GM18508 (cell line): Measurements from ENCODE around the gene RNF166.

Source experiments
- ATAC-seq: cut with Tn5 transposase; IDR thresholded peaks from one replicate; pipeline ENCODE4 v1.9.1; 2021; ENCODE audit warnings: moderate number of reproducible peaks; ENCODE audit not compliant: insufficient read depth, unreplicated experiment

The RNF166 gene

DNA sequence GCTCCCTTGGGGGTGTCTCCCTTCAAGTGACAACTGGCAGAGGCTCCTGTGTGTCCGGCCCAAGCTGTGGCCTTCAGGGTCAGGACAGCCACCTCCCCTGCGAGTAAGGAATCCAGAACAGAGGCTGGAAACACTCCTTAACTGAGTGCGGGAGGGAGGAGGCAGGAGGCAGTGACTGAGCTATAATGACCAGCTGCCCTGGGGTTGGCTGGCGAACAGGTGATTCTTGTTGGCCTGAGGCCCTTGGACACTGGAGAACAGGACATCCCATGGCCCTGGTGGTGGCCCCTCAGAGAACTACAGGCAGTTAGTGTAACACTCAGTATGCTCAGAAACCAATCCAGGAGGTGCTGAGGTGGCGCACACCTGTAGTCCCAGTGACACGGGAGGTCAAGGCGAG is 10.5 kb downstream of the RNF166 start:
- ATAC-seq: no peak

GRCh38 chr16:88695218-88695617 is 11.0 kb downstream of the RNF166 start:
- ATAC-seq: no peak

DNA sequence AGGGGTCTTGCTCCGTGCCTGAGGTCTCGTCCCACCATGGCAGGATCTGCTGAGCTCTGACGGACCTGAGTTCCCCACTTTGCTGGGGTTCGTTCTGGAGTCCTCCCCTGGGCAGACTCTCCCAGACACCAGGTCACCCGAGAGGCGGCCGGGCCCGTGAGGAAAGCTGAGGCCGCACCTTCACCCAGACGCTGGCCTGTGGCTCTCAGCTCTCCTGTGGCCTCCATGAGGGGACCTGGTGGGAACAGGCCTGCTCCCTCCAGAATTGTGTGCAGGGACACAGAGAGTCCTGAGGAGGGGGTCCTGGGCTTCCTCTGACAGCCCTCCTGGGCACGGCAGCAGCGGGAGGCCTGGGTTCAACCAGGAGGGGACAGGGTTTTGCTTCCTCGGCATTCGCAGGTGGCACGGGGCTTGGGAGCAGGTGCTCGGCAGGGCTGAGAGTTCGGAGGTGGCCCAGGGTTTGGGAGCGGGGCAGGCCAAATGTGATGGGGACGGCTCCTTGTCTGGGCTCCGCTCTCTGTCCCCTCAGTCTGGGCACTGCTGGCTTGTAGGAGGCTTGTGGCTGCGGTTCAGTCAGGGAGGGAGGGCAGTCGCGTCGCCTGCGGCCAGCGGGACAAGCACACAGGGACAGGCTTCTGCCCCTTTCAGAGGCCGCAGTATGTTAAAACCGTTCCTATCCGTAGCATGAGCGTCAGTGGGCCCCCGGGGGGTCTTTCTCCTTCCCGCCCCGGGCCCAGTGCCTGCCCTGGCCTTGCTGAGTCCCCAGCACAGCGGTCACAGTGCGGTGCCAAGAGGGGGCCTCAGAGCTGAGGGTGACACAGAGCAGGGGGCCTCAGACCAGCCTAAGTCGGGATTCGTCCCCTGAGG is 11.8 kb downstream of the RNF166 start:
- ATAC-seq: no peak

DNA sequence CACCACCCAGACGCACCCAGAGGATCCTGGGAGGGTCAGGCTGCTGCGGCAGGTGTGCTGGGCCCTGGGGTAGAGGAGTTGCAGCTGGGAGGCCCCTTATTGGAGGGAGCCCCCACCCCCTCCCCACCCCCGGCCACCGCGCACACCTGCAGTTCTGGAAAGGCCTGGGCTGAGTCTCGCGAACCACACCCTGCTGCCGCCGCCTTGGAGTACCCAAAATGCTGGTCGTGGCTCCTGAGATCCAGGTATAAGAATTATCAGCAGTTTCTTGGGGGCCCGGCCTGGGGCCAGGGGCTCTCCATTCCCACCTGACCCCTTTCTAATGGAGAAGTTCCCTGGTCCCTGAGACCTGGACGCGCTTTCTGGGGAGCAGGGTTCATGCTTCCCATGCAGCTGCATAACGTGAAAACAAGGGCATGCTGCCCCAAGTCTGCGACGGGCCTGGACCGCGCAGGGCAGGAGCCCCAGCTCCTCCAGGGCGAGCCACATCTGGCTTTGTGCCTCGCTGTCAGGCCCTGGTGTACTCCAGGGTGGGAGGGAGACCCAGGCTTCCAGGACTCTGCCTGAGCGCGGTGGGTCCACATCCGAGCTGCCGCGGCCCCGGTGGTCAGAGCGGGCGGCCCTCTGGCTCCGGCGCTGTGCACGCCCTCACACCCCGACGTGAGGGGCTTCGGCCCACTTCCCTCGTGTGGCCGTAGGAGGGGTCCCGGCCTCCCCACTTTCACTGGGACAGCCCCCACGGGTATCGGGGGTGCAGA is 12.6 kb downstream of the RNF166 start:
- no peak for ATAC-seq

DNA sequence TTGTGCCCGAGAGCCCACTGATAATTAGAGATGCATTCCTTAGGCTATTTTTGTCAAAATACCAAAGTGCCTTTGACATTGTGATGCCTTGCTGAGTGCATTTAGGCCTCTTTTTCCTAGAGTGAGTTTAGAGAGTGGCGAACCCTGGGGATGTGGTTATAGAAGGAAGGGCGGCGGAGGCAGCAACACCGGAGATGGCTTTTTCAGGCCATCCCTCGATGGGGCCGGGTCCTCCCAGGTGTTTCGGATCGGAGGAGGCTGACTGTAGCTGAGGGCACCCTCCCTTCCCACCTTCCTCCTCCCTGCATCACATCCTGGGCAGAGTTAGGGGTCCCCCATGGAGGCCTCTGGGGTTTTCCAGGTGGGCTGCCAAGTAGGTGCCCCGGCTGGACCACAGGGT is 13.3 kb downstream of the RNF166 start:
- no peak for ATAC-seq

DNA sequence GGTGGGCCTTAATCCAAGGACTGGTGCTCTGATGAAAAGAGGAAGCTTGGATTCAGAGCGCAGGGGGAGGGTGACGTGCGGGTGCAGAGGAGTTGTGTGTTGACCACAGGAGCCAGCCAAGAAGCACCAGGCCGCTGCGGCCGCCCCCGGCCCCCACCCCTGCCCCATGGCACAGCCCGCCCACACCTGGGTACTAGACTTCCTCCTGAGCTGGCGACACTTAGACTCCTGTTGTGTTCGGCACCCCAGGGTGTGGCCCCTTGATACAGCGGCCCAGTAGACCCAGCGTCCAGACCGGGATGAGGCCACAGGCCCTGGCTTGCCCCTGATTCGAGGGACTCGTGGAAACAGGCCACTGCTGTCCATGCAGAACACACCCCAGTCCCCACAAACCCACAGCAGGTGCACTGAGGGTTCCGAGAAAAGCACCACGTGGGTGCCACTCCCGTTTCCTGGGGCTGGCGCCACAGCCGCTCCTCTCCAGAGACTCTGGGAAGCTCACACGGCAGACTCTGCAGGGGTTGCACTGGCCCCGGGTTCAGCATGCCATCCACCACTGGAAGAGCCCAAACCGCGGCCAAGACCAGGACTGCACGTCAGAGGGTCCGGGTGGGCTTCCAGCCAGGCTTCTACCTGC is 14.2 kb downstream of the RNF166 start:
- no peak for ATAC-seq

- no peak for ATAC-seq
These were observed 14.9 kb downstream of the RNF166 start for GRCh38 chr16:88691129-88691813.

- ATAC-seq: no peak
These were observed 15.7 kb downstream of the RNF166 start for GRCh38 chr16:88690341-88691128.

DNA sequence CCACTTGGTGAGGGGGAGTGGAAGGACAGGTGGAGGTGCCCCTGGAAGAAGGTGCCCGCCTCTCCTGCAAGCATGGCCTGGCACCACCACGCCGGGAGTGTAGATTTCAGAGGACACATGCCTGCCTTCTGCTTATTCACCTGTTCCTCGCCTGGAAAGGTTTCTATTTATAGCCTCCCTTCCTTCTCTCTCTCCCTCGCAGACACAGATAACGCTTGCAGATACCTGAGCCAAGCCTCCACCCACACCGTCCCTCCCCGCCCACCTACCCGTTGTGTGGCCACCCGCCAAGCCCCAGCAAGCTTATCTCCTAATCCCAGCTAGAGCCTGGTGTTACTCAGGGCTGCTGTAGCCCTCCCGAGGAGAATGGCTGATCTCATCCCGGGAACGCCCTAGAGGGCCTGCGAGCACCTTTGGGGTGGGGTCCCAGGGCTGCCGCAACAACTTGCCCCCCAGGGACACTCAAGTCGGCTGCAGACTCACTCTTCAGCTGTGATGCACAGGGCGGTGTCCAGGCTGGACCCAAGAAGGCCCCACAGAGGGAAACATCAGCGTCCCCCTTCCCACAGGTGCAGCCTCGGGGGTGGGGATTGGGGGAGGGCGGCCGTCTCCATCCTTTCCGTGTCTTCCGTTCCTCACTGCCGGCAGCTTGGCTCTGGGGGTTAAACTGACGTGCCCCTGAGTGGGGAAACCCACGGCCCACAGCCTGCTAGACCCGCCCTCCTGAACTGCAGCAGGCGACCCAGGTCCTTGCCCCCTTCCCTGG is 18.0 kb downstream of the RNF166 start:
- ATAC-seq: no peak

GRCh38 chr16:88687676-88688012 is 18.6 kb downstream of the RNF166 start:
- ATAC-seq: no peak

DNA sequence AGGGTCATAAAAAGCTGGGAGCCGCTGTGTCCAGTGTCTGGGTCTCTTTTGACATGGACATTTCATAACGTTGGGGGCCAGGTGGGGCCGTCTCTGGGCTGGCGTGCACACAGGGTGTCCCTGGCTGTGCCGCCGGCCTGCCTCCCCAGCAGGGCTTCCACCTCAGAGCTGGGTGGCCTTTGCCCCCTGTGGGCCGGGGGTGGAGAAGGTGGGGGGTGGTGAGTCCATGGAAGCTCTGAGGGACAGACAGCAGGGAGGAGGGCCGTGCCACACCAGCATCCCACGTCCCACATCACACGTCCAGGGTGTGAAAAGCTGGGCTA is 19.0 kb downstream of the RNF166 start:
- no peak for ATAC-seq

GRCh38 chr16:88686439-88687253 is 19.6 kb downstream of the RNF166 start, which contains the start of gene SNAI3:
TSS of gene SNAI3 (minus strand) at chr16:88686507. CDS start at chr16:88686406, 101 bp downstream.
- ATAC-seq: no peak

GRCh38 chr16:88686062-88686438 is 20.2 kb downstream of the RNF166 start:
- no peak for ATAC-seq

GRCh38 chr16:88685156-88686061 is 20.8 kb downstream of the RNF166 start:
- no peak for ATAC-seq

DNA sequence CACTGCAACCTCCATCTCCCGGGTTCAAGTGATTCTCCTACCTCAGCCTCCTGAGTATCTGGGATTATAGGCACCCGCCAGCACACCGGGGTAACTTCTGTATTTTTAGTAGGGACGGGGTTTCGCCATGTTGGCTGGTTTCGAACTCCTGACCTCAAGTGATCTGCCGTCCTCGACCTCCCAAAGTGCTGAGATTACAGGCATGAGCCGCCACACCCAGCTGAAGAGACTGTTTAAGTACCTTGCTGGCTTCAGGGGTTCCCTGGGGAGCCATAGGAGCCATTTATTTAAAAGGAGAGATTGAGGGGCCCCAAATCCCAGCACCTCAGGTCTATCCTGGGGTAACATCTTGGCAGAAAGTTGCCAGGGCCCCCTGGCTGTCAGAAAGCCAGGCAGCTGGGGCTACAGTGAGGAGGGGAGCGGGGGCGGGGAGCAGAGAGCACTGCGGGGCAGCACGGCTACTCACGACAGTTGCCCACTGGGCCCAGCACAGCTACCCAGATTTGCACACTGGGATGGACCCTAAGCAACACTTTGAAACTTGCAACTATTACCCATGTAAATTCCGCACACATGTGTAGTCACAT is 21.5 kb downstream of the RNF166 start:
- no peak for ATAC-seq

GRCh38 chr16:88681709-88682451 is 24.3 kb downstream of the RNF166 start:
- ATAC-seq: no peak
